ENCODE data around the gene ZNF526.
A peak's percentile ranks its signal among the peaks of the same experiment; 100 is the strongest.

ZNF526 gene

DNA sequence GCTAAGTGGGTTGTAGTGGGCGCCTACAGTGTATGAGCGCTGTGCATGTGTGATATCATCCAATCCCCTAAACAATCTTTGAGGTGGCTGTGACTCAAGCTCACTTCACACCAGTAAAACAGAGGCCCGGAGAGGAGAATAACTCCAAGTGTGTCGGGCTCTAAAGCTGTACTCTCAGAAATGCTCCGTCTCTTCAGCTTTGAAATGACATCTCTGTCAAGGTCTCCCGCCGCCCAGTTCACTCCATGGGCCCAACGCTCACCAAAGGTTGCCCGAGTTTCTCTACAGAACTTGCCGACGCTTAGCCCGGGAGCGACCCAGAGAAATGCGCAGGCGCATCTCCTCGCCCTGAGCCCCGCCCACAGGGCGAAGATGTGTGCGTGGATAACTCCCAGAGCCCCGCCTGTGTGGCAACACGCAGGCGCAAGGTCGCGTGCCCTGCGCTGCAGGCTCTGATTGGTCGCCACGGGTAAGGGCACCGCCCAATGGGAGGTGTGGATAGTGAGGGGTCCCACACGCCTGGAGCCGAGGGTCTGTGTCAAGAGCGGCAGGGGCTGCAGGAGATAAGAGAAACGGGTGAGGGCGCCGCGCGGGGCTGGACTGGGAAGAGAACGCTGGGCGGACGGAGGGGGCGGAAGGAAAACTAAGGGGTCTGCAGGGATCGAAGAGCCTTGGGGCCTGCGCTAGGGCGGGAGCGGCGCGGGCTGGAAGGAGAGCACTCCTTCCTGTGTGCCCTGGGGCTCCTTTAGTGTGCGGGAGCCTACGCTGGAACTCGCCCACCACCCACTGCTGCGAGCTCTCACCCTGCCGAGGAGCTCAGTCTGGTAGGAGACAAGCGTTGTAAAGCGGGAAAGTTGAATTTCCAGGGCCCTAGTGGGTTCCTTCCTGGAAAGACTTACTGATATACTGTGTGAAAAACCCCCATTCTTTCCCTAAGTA is at the start of gene ZNF526:
ZNF526 (plus strand) TSS at position 501 of the 939 bp plus-strand sequence. CDS start 4,092 bp downstream, outside the sequence.
- DNase-seq = peak; percentile 90 to 93 (median 92)

GRCh38 chr19:42170715-42171114 is 49.4 kb upstream of the ZNF526 start:
- DNase-seq = no peak

DNA sequence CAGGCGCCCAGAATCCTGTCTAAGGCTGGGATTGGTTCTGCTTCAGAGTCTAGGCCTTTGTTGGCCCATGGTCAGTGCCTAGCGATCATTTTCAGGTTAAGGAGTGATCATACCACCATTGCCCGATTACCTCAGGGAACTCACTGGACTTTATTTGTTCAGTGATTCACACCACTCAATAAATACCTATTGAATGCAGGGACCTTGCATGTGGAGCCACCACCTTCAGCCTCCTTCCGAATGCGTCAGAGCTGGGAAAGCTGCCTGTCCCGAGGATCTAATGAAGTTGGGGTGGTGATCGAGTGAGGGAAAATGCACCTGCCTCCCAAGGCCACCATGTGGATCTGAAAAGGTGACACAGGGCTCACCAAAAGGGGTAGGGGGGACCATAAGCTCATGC is 47.9 kb upstream of the ZNF526 start:
- DNase-seq = no peak

- DNase-seq = no peak
Measured at GRCh38 chr19:42173695-42174094, 46.4 kb upstream of the ZNF526 start.

DNA sequence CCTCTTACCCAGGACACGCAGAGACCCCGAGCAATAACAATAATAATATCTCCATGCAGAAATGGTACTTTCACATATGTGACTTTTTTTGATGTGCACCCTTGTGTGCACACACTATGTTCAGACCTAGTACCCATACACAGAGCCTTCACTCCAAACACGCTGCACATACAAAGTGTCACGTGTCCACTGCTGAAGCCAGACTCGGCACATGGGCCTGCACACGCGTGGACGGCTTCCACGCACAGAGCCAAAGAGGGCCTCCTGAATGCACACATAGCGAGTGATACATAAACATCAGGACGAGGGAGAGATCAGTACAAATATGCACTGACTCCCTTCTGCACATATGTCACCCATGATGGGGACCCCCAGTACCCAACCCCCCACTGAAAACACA is 45.9 kb upstream of the ZNF526 start:
- DNase-seq = no peak

- no peak for DNase-seq
Measured at GRCh38 chr19:42174958-42175734, 45.0 kb upstream of the ZNF526 start.

GRCh38 chr19:42175952-42176648 is 44.0 kb upstream of the ZNF526 start:
- no peak for DNase-seq

- no peak for DNase-seq
Measured at GRCh38 chr19:42176649-42176989, 43.5 kb upstream of the ZNF526 start.

DNA sequence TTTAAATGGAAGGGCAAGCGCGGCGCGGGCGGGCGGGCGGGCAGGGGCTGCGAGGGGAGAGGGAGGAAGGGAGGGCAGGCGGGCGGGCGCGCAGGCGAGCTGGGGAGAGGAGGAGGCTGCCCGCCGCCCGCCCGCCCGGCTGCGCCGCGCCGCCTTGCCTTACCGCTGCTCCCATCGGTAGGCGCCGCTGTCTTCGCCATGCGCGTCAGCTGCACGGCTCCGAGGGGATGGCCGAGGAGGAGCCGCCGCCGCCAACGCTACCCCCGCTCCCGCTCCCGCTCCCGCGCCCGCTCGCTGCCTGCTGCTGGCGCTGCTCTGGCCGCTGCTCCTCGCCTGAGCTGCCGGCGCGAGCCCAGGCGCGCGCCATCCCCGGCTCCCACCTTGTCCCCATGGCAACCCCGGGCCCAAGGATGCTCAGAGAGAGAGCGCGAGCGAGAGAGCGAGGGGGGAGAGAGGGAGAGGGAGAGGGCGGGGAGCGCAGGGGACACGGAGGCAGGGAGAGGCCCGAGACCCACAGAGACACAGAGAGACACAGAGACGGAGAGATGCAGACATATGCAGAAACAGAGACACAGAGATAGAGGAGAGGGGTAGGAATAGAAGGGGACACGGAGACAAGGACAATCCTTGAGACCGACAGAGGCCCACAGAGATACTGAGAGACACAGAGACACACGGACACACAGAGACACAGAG is 43.0 kb upstream of the ZNF526 start:
- peak; percentile 49 to 56 (median 54) for DNase-seq

- no peak for DNase-seq
Measured at GRCh38 chr19:42177686-42178019, 42.5 kb upstream of the ZNF526 start.

- DNase-seq = no peak
Measured at GRCh38 chr19:42178791-42179674, 41.1 kb upstream of the ZNF526 start.

DNA sequence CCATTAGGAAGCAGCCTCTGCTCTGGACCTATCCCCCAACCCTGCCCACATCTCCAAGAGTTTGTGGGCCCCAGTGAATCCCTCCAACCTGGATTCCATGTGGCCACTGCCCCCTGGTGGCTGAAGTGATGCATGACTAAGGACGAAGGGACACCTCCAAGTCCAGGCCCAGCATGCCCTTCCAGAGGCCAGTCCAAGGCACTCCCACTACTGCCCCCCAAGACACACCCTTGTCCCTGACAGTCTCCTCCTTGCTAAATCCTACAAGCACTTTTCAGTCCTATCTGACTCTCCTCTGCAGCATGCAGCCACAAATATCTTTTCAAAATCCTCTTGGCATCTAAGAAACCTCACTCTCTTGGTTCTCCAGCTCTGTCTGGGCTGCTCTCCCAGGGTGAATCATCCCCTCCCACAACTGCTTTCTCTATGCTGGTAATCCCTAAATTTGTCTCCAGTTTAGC is 35.7 kb upstream of the ZNF526 start:
- DNase-seq = peak; percentile 41 to 67 (median 46)

DNA sequence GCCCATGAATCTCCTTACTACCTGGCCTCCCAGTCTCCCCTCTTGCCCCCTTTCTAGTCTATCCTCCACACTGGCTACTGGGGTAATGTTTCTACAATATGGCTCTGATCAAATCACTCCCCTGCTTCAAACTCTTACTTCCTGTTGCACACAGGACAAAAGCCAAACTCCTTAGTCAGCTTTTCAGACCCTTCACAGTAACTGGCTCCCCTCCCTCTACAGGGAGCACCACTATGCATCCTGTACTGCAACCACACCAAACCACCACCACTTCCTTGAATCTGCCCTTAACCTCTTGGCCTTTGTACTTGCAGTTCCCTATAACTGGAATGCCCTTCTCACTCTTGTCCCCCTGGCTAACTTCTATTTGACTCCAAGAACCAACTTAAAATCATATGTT is 34.8 kb upstream of the ZNF526 start:
- DNase-seq = no peak

DNA sequence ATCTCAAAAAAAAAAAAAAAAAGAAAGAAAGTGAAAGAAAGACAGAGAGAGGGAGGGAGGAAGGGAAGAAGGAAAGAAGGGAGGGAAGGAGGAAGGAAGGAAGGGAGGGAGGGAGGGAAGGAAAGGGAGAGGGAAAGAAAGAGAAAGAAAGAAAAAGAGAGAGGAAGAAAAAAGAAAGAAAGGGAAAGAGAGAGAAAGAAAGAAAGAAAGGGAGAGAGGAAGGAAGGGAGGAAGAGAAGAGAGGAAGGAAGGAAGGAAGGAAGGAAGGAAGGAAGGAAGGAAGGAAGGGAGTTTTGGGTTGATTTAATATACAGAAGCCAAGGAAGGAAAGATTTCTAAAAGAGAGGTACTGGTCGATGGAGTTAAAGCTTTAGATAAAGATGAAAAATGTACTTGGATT is 31.4 kb upstream of the ZNF526 start:
- DNase-seq = no peak

- no peak for DNase-seq
Measured at GRCh38 chr19:42189133-42189532, 31.0 kb upstream of the ZNF526 start.

DNA sequence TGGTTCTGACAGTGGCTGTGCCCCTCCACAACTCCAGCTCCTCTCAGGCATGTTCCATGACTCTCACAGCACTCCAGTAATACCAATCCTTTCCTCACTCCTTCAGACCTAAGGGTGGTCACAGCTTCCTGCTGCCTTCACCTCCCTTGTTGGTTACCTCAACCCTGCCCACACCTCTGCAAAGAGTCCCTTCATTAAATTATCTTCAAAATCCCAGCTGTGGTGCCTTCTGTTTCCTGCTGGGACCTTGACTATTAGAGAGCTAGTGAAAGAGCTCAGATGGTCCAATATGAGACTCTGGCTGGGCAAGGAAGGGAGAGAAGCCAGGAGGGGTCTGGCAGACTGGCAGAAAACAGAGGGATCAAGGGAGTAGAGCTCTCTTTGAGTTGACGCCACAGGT is 28.8 kb upstream of the ZNF526 start:
- no peak for DNase-seq

DNA sequence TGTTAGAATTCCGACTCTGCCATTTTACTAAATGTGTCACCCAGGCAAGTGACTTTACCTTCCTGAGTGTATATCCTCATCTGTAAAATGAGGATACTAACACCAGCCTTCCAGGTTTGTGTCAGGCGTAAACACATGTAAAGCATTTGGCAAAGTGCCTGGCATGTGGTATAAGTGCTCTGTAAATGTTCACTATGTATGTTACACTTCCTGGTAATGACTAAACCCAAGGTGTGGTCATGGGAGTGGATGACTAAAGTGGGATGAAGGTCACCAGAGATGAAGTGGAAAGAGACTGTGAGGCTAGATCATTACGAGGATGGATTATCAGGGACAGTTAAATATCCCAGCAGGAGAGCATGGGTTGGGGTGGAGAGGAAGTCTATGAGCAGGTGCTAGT is 28.3 kb upstream of the ZNF526 start:
- DNase-seq = no peak

GRCh38 chr19:42193294-42193693 is 26.8 kb upstream of the ZNF526 start:
- no peak for DNase-seq

DNA sequence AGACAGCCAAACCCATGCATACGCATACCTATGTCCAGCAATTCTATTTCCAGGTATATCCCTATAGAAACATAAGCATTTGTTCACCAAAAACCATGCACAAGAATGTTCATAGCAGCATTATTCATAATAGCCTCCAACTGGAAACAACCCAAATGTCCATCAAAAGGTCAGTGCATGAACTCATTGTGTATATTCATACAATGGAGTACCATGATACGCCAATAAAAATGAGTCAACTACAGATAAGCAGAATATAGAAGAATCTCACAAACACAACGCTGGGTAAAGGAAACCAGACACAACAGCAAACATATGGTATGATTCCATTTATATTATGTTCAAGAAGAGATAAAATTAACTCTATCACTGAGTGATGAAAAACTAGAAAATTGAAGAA is 26.4 kb upstream of the ZNF526 start:
- DNase-seq = no peak

DNA sequence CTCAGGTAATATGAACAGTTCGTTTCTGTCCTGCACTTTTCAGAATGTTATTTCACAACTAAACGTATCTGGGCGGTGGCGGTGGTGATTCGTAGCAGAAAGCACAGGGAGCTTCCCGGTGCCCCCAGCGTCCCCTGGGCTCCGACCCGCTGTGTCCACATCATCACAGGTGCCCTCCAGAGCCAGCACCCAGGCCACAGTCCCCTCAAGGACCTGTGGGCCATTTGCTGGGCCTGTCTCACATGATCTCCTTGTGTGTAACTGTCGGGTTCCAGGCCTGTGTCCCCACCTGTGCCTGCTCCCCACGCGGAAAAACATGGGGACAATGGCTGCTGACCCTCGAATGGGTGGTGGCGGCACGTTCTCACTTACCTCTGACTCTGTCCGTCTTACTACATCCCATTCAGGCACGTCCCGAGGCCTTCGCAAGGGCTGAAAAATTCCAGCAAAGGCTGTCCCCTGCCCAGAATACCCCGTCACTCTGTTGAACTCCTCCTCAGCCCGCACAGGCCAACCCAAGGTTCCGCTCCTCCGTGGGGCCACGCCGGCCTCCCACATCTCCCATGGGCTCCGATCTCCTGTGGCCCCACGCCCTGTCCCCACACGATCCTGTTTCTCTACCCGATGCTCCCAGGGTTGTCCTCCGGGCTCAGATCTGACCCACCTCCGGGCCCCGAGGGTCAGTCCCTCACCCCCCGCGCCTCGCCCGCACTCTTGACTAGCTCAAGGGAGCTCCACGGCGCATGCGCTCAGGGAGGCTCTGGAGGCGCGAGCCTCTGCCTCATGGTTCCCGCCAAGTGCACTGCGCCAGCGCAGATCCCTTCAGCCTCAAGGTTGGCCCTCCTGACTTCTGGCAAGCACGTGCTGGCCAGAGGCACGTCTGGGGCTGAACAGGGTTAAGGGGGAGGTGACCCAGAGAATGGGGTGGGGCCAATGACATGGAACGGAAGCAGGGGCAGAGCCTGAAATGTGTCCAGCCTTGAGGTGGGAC is 23.8 kb upstream of the ZNF526 start:
- no peak for DNase-seq

Measured in activated CD4-positive, CD25-positive, alpha-beta regulatory T cell (primary cell).